ENCODE measurements around the gene NRP2.

The NRP2 gene

DNA sequence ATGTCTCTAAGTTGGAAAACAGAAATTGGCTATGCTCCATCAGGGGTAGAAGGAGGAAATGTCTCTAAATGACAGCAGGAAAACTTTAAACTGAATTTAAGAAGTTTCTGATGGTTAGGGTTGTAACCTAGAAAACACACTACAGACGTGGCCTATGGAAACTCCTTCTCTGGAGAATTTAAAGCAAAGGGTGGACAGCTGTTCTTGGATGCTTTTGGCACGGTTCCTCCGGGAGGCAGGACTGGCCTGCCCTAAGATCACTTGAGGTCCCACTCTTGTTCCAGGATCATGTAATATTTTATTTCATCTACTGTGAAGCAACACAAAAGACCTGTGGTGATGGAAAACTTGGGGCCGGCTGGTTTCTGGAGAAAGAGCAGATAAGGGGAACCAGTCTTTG, 77.0 kb downstream of the NRP2 start:
- no peak for DNase-seq

DNA sequence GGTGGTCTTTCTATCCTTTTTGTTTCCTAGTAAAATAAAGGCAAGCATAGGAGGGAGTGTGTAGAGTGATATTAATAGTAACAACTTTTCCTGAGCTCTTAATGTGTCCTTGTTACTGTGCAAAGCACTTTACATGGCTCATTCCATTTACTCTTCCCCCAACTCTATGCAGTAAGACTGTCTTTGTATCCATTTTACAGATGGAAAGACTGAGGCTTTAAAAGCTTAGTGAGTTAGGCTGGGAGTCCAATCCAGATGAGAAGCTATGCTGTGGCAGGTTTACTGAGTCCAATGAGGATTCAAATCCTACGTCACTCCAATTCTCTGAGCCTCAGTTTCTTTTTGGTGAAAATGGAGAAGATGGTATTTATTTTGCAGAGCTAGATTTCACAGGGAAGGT, 77.4 kb downstream of the NRP2 start:
- DNase-seq: no peak

DNA sequence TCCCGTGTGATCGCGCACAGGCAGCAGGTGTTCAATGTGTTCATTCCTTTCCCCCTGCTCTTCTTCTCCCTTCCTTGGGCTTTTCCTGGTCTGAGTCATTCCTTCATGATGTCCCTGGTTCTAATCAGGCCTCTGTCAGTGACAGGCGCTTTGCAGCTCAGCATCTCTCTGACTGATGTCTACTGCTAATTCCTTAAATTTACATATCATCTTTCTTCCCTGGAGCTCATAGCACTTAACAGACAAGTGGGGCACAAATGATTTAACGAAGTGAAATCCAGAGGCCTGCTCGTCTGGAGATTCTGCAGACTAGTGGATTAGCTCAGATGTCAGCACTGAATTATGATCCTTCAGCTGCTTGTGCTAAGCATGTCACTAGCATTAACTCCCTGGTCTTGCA, 77.9 kb downstream of the NRP2 start:
- no peak for DNase-seq

DNA sequence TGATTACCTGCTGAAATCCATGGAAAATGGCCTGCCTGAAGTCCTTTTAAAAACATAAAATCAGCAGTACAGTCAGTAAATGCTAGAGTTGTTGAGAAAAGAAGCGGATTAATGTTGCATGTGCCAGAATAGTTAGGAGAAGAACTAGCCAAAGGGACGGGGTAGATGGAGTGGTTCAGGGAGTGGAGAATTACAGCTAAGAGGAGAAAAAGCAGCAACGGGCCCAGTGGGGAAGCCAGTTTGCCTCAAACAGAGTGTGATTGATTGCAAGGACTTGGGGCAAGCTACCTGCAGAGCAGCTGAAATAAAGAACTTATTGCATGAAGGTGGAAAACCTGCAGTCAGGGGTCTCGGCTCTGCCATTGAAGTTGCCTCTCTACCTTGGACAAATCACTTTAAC, 79.1 kb downstream of the NRP2 start:
- no peak for DNase-seq

DNA sequence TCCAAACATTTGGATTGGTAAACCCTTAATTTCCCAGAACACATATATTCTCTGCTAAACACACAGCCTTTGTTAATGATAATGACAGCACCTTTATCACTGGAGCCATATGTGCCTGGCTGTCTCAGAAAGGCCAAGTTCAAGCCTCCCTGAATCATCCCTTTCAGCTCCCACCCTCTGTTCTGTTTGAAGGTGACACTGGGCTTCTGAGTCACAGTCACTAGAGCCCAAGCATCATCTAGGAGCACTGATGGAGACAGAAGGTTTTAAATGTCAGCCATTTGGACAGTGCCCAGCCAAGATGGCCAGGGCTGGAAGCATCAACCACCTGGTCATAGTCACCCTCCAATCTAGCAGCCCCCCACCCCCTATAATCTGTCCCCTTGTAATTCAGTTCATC, 80.6 kb downstream of the NRP2 start:
- DNase-seq: no peak

DNA sequence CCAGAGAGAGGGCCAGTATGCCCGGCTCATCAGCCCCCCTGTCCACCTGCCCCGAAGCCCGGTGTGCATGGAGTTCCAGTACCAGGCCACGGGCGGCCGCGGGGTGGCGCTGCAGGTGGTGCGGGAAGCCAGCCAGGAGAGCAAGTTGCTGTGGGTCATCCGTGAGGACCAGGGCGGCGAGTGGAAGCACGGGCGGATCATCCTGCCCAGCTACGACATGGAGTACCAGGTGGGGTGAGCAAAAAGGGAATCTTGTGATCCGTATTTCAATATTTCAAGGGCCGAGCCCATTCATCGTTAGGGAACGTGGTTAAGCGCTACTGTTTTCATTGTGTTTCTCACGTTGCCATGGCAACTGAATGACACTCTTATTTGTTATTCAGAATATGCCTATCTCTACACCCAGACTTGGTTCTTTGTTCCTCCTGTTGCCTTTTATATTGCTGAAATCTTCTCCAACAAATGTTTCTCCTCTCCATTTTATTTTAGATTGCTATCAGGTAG, 81.5 kb downstream of the NRP2 start:
- DNase-seq: no peak

DNA sequence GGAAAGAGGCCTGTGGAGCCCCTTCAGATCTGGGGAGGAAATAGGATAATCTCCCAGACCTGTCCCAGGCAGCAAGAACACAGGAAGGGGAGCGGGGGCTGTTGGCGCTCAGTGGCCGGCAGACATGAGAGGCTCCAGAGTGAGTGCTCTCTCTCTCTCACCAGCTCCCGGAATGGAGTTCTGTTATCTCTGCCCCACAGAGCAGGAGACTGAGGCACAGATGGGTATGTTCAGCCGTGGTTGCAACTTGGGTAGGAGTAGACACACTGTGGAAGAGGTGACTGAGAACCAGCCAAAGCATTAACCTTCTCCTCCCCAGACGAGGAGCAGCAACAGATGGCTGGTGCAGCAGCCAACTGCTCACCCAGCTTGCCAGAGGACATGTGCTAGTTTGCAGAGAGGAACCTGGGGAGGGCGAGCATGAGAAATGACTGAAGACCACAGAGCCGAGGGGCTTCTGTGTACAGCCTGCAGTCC, 82.0 kb downstream of the NRP2 start:
- DNase-seq: no peak

DNA sequence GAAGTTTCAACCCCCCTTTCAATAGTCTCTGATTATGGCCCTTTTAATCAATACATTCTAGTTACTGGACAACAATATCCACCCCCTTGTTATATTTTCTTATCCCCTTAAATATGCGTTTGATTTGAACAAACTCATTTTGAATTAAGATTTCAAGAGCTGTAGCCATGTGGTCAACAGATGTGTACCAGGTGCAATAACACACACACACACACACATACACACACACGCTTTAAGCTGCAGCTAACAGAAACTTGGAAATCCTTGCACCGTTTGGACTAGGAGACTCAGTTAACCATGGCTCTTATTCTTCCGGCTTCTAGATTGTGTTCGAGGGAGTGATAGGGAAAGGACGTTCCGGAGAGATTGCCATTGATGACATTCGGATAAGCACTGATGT, 82.8 kb downstream of the NRP2 start:
- no peak for DNase-seq

DNA sequence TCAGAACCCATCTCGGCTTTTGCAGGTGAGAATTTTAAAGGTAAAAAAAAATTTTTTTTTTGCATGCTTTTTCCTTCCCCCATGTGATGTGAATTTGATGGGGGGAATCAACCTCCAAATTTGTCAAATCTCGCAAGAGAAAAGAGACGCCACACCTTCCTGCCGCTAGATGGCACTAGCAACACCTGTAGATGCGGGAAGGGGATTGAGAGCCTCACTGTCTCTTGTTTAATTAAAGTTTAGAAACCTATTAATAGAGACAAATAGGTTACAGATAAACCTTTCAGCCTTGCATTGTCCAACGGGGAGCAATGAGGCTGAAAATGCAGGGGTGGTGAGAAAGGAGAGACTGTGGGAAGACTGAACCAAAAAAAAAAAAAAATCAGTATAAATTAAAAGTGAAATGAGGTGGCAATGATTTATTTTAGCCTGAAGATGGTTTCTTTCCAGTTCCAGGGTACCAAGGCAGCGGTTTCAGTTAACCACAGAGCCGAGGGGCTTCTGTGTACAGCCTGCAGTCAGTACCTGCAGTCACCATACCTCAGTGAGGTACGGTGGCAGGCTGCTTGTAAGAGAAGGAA, 84.6 kb downstream of the NRP2 start:
- DNase-seq: peak; percentile 64

DNA sequence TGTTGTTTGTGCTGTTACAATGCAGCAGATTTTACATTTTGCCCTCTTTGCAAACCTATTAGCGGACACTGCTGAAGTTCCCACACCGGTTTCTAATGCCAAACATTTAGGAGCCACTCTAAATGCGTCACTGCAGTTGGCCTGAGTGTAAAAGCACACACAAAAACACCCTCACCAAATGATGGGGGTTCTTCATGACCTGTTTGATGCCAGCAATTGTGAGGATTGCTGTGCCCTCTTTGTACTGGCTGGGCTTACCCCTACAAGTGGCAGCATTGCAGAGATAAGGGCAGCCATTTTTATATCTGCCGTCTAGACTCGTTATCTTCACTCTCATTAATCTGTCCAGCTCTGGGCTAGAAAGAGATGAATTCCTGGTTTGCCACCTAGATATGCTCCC, 85.3 kb downstream of the NRP2 start:
- DNase-seq: no peak

DNA sequence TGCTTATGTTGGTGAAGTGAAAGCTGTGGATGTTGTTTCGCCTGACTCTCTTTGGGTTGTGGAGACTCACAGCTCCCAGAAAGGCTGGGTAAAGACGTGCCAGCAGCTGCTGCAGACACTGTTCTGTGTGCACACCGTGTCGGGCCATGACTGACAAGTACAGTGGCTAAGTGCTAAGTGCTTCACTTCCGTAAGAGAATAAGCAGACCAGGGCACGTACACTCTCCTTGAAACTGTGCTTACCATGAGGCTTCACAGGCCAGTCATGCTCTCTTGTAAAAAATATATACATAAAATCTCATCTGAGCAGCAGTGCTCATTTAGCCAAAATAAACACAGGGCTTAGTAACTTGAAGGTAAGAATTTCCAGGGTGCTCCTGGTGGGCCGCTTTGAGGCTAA, 86.0 kb downstream of the NRP2 start:
- no peak for DNase-seq

DNA sequence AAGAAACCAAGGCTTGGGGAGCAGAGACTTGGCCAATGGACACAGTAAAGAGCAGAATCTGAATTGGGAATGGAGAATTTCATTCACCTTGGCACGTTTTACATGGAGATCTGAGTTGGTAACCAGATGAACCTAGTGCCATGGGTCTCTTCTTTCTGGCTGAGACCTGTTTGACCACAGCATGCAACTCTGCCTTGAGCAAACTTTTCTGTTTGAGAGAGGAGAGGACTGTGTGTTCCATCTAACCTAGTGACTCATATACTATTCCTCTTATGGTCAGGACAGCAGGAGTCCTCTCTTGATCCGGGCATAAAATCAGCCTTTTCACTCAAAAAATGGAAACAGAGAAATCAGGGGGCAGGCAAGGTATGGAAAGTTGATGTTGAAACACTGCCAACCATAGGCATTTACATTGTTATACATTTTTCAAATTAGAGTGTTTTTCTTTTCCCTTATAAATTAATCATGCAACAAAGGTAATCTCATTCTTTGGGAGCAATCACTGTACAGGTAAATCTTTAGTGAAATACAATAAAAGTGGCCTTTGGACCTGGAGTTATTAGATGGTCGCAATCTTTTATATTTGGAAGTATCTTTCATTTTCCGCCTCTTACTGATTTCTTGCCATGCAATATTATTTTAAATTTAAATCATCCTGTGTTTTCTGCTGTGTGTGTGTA, 86.7 kb downstream of the NRP2 start:
- DNase-seq: no peak

DNA sequence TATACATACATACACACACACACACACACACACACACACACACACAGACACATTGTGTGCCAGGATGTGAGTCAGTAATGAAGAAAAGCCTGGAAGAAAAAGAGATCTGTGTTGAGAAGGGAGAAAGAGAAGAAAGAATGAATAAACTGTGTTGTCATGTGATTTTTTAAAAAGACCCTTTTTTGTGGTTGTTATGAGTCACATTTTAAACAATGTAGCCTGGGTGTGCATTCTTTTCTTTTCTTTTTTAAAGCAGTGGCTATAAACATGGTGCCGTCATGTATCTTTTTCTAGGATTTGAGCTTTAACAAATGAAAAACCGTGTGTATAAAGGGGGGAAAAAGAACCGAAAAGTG, 87.2 kb downstream of the NRP2 start:
- no peak for DNase-seq

DNA sequence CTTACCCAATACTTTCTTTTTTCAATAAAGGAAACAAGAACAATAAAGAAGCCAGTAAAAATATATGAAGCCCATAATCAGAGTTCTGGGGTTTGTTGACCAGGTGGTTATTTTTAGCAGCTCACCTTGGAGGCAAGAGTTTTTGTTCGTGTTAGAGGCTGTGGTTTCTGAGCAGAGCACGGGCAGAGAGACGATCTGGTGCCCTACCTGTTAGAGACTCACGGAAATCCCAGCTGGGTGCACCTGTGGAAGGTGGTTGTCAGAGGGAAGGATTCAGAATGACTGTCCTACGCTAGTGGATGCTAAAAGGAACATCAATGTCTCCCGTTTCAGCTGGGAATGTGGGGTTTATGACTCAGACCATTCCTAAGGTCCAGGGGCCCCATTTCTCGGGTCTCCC, 87.6 kb downstream of the NRP2 start:
- DNase-seq: no peak

DNA sequence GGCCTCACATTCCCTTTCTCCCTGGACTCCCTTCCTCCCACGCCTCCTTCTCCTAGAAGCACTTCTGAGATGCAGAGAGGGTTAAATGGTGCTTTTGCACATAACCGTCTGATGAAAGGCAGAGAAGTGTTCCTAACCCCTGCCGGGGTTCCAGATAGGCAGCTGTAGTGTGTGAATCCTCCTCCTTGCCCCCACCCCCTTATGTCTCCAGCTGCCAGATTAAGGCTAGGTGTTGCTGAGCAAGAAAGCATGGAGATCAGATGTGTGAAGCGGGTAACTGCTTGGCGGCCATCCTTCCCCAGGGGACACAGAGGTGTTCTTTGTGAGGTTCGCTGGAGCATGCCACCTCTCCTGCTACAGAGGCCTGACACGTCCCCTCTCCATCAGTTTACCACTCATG, 88.3 kb downstream of the NRP2 start:
- DNase-seq: no peak

DNA sequence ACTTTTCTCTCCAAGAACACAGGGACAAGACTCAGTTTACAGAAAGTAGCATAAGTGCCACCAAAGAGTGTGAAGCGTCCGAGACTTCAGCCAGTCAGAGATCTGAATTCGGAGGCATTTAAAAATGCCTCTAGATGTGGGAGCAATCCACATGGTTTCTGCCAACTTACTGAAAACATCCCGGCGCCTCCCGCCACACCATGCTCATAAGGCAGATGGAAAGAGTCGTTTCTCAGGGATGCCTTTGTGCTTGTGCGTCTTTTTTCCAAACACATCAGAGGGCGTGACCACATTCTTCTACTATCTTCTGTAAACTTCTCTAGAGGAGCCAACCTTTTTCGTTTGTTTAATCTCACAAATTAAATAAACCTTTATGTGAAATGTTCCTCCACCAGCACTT, 88.7 kb downstream of the NRP2 start:
- DNase-seq: no peak

DNA sequence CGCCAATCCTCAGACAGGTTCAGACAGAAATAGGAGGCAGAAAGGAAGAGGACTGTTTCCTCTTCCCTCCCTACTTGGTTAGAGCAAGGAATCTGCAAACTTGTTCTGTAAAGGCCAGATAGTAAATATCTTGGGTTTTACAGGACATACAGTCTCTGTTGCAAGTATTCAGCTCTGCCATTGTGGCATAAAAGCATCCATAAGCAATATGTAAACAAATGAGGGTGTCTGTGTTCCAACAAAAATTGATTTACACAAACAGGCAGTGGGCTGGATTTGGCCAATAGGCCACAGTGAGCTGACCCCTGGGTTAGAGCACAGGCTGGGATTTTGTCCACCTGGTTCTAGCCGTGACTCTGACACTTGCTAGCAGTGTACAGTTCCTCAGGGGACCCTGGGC, 89.4 kb downstream of the NRP2 start:
- DNase-seq: no peak

DNA sequence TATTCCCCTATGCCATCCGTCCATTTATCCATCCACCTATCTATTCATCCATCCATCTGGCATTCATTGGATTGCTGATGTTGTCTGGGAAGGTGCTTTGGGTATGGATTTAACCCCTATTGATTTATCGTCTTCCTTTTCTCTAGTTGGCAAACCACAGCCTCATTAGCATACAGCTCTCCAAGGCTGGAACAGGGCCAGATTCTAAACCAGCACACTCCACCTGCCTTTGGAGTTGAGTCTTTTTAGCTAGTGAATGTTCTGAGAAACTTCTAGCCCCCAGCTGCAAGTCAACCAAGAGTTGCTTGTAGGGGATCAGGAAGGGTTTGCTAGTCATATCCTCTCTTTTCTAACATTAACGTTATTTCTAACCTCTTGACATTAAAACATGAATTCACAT, 90.7 kb downstream of the NRP2 start:
- DNase-seq: peak; percentile 42

DNA sequence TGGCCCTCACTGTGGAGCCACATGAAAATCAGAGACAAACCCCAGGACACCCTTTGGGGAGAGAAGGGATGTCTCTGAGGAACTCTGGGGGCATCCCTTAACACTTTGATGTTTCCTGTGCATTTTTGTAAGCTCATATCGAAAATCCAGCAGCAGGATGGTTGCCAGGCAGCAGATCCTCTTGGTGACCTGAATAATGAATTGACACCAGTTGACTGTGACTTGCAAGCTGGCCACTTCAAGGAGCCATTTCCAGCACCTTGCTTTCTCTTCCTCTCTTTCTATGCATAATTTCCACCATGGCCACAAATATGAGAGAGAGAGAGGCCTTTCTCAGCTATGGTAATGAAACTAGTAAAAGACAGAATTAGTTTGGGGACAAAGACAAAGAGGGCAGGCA, 91.7 kb downstream of the NRP2 start:
- DNase-seq: no peak

DNA sequence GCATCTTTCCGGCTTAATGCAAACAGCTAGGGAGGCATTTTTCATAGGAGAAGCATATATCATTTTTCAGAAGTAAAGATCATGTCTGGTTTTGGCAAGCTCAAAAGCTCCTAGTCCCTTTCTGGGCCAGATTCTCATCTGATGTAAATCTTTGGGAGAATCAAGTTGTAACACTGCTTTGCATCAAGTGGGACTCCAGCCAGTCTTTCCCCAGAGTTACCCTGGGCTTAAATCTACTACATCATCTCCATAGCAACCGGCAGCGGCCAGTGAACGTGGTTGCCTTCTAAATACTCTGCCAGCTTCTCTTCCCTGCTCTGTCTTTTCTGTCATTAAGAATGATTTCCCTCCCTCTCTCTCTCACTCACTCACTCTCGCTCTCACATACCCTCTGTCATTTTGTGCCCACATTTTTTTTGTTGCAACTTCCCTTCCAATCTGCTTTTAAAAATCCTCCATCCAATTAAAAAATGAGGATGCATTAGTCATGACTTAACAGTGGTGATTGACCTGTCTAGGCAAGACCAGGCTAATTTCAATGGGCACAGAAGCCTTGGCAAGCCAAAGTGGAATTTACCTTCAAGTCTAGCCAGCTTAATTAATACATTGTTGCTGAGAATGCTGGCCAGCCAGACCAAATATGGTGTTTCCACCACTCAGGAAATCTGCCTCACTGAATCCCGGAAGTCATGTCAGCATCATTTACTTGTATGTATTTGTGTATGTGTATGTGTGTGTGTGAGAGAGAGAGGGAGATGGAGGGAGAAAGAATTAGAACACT, 93.0 kb downstream of the NRP2 start:
- no peak for DNase-seq

DNA sequence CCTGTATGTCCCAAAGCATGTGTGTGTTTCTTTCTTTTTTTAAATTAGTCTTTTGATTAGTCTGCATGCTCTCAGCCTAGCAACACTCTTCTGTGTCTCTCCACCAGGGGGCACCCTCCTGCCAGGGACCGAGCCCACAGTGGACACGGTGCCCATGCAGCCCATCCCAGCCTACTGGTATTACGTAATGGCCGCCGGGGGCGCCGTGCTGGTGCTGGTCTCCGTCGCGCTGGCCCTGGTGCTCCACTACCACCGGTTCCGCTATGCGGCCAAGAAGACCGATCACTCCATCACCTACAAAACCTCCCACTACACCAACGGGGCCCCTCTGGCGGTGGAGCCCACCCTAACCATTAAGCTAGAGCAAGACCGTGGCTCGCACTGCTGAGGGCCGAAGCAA, 93.8 kb downstream of the NRP2 start:
- peak; percentile 65 for DNase-seq

DNA sequence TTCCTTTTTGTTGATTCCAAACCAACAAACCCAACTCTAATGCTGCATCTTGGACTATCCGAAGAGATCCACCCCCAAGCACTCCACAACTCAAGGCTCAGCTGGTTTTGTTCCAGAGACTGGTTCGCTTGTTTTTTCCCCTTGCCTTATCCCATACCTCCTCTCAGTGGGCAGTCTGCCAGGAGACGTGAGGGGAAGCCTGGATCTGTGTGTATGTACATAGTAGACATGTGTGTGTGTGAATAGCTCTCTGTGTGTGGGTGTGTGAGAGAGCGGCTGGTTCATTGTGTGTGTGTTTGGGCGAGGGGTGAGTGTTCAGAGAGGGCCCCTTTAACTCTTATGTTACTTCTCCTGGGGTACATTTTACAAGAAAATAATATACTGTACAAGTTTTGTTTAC, 94.4 kb downstream of the NRP2 start:
- DNase-seq: no peak

DNA sequence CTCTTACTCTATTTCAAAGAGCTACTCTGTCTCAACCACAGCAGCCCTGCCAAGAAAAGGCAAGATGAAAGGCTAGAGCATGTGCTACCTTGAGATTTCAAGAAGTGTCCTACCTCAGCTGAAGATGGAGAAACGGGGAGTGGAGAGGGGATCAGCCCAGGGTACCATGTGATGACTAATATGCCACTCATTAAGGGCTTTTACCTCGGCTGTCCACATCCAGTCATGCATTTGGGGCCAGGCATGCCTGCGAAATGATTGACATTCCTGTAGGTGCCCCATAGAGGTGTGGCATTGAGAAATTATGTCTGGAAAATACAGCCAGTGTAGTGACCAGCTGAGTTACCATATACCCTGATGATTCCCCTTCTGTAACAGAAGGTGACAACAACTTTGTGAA, 96.1 kb downstream of the NRP2 start:
- DNase-seq: no peak

DNA sequence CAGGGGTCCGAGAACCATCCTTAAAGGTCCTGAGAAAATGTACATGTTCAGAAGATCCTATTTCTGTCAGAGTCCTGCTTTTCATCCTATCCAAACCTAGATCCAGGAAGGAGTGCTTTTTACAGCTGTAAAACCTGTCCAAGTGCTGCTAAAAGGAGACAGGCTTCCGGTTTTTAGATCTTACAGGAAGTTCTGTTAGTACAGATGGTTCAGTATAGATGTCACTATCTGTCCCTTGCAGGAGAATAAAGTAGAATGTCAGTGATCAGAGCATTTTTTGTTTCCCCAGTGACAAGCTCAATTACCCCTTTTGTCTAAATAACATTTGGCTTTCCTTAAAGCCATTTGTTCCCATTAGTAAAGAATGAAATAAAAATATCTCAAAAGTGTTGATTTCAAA, 98.3 kb downstream of the NRP2 start:
- no peak for DNase-seq

Data from RPMI8226 (cell line).